Measurements from ENCODE around the gene CCDC190.
"Not testable (repeated sequence)": the region's sequence is repeated elsewhere in the genome, so short reads cannot be mapped to it uniquely, and the experiment has no call there.

The CCDC190 gene

GRCh38 chr1:162861101-162861500, at the start of gene CCDC190:
Gene CCDC190 (minus strand): TSS chr1:162861175. CDS start chr1:162859646, 1,529 bp downstream.
- DNase-seq, result peak in 10 of 51 donors; percentile 2 to 51 (median 13)

DNA sequence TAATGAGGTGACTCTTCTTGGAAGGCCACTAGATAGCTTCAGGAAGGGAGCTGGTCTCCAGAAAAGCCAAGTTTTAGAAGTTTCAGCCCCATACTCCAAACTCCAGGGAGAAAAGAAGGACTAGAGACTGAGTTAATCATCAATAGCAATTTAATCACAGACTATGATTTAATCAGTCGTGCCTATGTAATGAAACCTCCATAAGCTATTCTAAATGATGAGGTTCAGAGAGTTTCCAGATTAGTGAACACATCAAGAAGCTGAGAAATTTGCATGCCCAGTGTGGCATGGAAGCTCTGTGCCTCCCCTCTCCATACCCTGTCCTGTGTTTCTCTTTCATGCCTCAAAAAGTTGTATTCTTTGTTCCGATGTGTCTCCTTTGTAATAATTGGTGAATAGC, 49.2 kb upstream of the CCDC190 start:
- DNase-seq, result no peak

- DNase-seq, result no peak
Measured at GRCh38 chr1:162908780-162909179, 47.8 kb upstream of the CCDC190 start.

- no peak for DNase-seq
Measured at GRCh38 chr1:162908236-162908635, 47.3 kb upstream of the CCDC190 start.

GRCh38 chr1:162906485-162906884, 45.5 kb upstream of the CCDC190 start:
- DNase-seq, result no peak

DNA sequence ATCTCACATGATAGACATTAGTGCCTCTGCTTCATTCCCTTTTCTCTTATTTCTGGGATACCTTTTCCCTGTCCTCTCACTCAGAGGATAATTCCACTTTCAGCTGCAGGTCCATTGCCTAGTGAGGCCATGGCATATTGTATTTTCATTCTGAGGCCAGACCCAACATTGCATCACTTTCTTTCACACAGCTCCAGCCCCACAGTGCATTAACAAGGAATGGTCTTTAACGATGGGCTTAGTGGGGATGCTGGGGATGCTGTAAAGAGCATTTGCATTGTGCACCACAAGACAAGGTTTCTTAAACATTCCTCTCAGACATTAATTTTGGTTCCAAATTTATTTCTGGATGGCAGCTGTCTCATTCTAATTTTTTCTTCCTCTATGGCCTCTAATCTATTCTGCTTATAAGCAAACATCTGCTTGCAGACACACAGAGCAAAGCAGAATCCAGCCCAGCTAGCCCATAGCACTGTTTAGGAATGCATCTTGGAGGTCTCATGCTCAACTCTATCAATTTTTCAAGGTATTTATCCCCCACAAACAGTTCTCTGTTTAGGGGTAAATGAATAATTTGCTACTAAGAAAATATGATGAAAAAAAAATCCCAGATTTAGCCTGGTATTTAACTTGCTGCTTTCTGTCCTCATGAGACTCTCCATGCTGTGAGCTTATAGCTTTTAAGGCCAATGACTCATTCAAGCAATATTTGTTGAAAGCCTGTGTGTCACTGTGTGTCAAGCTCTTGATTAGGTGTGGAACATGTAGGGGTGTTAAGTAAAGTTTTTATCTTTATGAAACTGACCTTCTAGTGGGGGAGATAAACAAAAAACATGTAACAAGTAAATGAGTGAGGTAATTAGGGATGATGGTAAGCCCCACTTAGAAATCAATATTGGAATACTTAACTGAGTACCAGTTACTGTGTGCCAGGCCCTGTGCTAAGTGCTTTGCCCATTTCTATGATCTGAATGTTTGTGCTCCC, 44.5 kb upstream of the CCDC190 start:
- DNase-seq, result no peak

- no peak for DNase-seq
Measured at GRCh38 chr1:162904579-162904978, 43.6 kb upstream of the CCDC190 start.

DNA sequence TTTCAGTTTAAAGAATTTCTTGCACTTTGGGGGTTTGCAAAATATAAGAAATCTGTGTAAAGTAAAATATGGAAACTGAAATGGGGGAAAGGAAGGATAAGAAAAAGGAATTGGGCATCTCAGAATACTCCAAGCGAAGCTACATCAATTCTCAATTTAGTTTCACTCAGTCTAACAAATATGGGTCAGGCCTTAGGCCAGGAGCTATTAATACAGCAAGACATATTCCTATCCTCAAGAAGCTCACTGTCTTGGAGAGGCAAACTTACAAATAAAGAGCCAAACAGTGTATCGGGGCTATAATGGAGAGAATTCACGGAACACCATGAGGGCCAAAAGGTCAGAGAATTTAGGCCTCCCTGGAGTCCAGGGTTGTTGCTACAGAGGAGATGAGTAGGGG, 43.0 kb upstream of the CCDC190 start:
- no peak for DNase-seq

GRCh38 chr1:162903246-162903645, 42.3 kb upstream of the CCDC190 start:
- DNase-seq, result no peak

DNA sequence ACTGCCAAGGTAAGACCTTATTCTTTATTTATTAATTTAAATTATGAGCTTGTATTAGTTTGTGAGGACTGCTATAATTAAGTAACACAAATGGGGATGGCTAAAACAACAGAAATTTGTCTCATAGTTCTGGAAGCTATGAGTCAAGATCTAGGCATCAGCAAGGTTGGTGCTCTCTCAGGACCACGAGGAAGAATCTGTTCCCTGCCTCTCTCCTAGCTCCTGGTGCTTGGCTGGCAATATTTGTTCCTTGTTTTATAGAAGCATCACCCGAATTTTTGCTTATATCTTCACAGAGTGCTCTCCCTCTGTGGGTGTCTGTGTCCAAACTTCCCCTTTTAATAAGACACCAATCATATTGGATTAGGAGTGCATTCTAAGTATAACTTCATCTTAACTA, 41.4 kb upstream of the CCDC190 start:
- no peak for DNase-seq

DNA sequence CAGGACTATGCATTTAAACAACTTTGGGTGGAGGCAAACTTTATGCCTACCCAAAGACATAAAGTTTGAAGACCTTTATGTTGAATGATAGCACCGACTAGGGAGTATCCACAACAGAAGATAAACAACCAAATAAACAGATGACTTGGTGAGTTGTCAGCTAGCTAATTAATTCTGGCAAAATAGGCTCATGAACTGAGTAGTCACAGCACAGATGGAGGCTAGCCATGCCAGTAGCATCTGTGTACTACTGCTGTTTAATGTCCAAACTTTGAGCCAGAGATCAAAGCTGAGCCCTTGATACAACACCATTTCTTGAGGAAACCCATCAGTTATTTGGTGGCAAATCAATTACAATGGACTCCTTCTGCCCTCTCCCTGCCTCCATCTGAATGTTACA, 40.3 kb upstream of the CCDC190 start:
- DNase-seq, result no peak

- DNase-seq, result no peak
Measured at GRCh38 chr1:162899422-162900146, 38.6 kb upstream of the CCDC190 start.

GRCh38 chr1:162893612-162893908, 32.6 kb upstream of the CCDC190 start:
- no peak for DNase-seq

- no peak for DNase-seq
Measured at GRCh38 chr1:162892906-162893611, 32.1 kb upstream of the CCDC190 start.

DNA sequence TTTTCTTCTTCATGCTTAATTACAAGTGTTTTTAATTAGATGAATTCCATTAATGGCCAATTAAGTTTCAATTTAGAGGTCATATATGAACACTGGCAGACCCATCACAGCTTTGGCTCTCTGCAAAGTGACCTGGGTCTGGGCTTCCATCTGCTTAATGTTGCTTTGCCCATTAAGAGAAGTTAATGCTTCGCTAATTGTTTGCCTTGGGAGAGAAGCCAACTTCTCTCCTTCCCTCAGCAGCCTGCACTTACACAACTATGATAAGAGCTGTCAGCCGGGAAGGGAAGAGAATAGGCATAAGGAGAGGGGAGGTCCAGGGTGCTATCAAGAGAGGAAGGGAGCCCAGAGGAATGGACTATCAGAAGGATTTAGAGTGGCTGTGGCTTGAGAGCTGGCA, 29.0 kb upstream of the CCDC190 start:
- no peak for DNase-seq

- no peak for DNase-seq
Measured at GRCh38 chr1:162886705-162887104, 25.7 kb upstream of the CCDC190 start.

DNA sequence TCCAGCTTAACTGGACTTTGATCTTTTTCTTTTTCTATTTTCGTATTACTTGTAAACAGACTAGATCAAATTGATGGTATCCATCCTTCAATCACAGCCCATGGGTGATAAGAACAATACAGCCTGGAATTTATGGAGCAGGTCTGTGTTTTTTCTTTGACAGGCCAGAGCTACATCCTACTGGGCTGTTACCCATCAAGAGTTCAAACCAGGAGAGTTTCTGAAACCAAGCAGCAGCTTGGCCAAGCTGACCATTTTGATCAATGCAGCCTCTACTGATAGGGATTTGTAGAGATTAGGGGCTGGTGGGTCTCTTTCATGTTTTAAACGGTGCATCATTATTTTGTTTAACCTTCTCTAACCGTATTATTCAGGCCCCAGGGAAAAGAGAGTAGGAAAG, 24.3 kb upstream of the CCDC190 start:
- DNase-seq, result no peak

- DNase-seq, result no peak
Measured at GRCh38 chr1:162884831-162885230, 23.9 kb upstream of the CCDC190 start.

DNA sequence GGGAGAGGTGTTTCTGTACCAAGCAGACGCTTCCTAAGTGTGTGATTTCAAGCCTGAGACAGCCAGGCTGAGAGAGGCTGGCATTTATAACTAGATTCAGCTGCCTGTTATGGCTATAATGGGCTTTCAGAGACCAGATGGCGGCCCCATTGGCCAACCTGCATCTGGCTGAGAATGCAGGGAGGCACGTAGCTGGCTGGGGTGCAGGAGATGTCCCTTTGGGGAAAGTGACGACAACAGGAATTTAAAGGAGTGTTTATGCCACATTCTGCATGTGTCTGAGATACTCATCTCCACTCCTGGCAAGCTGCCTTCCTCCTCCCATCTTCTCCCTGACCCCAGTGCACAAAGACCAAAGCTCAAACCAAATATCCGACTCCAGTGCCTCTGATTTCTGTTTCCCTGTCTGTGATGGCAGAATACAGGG, 21.3 kb upstream of the CCDC190 start:
- DNase-seq, result peak in 1 of 51 donors; percentile 14

- no peak for DNase-seq
Measured at GRCh38 chr1:162881590-162881989, 20.6 kb upstream of the CCDC190 start.

- DNase-seq, result not testable (repeated sequence)
Measured at GRCh38 chr1:162880617-162881016, 19.6 kb upstream of the CCDC190 start.

DNA sequence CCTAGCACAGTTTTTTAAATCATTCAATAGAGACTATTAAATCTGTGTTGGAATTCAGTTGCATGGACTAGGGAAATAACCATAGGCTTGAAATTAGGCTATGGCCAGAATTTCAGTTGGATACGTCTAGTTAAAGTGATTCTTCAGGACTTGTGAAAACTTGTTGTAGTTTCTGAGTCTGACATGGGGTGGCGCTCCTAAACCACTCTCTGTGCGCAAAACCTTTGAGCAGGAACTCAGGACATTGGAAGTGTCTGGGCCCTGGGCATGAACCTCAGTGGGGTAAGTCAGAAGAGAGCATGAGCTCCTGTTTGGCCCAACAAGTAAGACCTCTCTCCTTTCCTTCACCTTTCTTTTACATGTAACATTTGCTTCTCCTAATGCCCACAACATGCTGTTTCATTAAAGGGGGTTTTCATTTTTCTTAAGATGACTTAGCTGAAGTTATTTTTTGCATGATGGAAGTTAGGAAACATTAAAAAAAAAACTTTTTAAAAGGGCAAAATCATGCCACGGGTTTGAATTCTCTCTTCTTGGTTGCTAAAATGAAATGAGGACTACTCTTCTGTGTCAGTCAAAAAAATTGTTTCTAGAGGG, 17.1 kb upstream of the CCDC190 start:
- peak in 25 of 51 donors; percentile 5 to 54 (median 15) for DNase-seq
